Smooth muscle cell (in vitro differentiated cells): Measurements from ENCODE around the gene SZRD1. TPM values are rescaled to one million over a fixed set of nuclear protein-coding genes. Genes with fewer than 3 reads are reported as not detected.

Source experiments
- DNase-seq: peaks from one replicate; lab custom pipeline; 2025; ENCODE audit not compliant: unreplicated experiment; lab: John Stamatoyannopoulos, UW
- H2AFZ ChIP-seq: fragments of 200-600 bp; sonication (generic); 2 replicates; pipeline ENCODE4 v1.6.0; 2016; ENCODE audit warnings: antibody characterized with exemption, low read depth, mild to moderate bottlenecking
- H3F3A ChIP-seq: fragments of 200-600 bp; sonication (generic); 2 replicates; pipeline ENCODE4 v1.6.0; 2017; ENCODE audit warnings: antibody characterized with exemption, low read depth
- H3K27ac ChIP-seq: fragments of 200-600 bp; sonication (generic); 2 replicates; pipeline ENCODE4 v1.5.1; 2016; ENCODE audit warnings: low read depth, mild to moderate bottlenecking
- H3K27me3 ChIP-seq: fragments of 200-600 bp; sonication (generic); 2 replicates; pipeline ENCODE4 v1.6.1; 2016; ENCODE audit warnings: low read depth, mild to moderate bottlenecking
- H3K36me3 ChIP-seq: fragments of 200-600 bp; sonication (generic); 2 replicates; pipeline ENCODE4 v1.5.1; 2016; ENCODE audit warnings: low read depth
- H3K4me1 ChIP-seq: fragments of 200-600 bp; sonication (generic); 2 replicates; pipeline ENCODE4 v1.5.1; 2016; ENCODE audit warnings: low read depth
- H3K4me2 ChIP-seq: fragments of 200-600 bp; sonication (generic); 2 replicates; pipeline ENCODE4 v1.6.0; 2016; ENCODE audit warnings: mild to moderate bottlenecking
- H3K4me3 ChIP-seq: fragments of 200-600 bp; sonication (generic); 2 replicates; pipeline ENCODE4 v1.5.1; 2016; ENCODE audit warnings: mild to moderate bottlenecking
- H3K79me2 ChIP-seq: fragments of 200-600 bp; sonication (generic); 2 replicates; pipeline ENCODE4 v1.6.0; 2016; ENCODE audit warnings: low read depth, mild to moderate bottlenecking
- H3K9ac ChIP-seq: fragments of 200-600 bp; sonication (generic); 2 replicates; pipeline ENCODE4 v1.6.0; 2016; ENCODE audit warnings: low read depth
- H3K9me3 ChIP-seq: fragments of 200-600 bp; sonication (generic); replicated peaks from 2 replicates; pipeline ENCODE4 v1.5.1; 2016; ENCODE audit warnings: low read depth
- H4K20me1 ChIP-seq: fragments of 200-600 bp; sonication (generic); 2 replicates; pipeline ENCODE4 v1.6.0; 2016; ENCODE audit warnings: low read depth
- CTCF ChIP-seq: fragments of 200-600 bp; sonication (generic); IDR thresholded peaks from 2 replicates; pipeline ENCODE4 v1.5.1; 2017; ENCODE audit warnings: borderline replicate concordance, mild to moderate bottlenecking, antibody characterized with exemption; ENCODE audit not compliant: insufficient read depth, poor library complexity, severe bottlenecking
- WGBS: methylation state at CpG from one replicate; pipeline ENCODE4 v1.1.7; 2016; ENCODE audit warnings: low lambda C conversion rate; 5-methylcytosine and 5-hydroxymethylcytosine counted together
- polyA plus RNA-seq: library from polyadenylated mRNA; unstranded; fragments of >200 nt; fragmentation: Nextera tagmentation; extraction: Ambion mirVana; gene quantifications from 2 replicates; pipeline ENCODE4 v1.2.1, GENCODE V29; 2016
- total RNA-seq: library from RNA; depleted of rRNA; stranded (reverse); fragments of >200 nt; gene quantifications from 2 replicates; pipeline ENCODE4 v1.2.3, GENCODE V29; 2014

SZRD1 gene
- total RNA-seq, result 45.3 and 58.1 TPM in 2 replicates
- 52.8 and 56.4 TPM in 2 replicates for polyA plus RNA-seq

GRCh38 chr1:16366722-16367257 is at the start of gene SZRD1:
TSS of gene SZRD1 (plus strand) at chr1:16367242. CDS start at chr1:16367258, 16 bp downstream.
- TF ChIP-seq CTCF, result no peak

GRCh38 chr1:16318555-16318954 is 48.5 kb upstream of the SZRD1 start:
- TF ChIP-seq CTCF, result no peak
- Histone ChIP-seq H2AFZ (no peak overlapping the region), H3K9ac (no peak overlapping the region), H3K27ac (peak overlapping the region; percentile 38), H3K4me2 (peak overlapping the region; percentile 44), H3K79me2 (peaks cover 64% of the 10 kb centered on the region), H3K9me3 (no peaks in the 10 kb centered on the region), H3F3A (peaks cover 4% of the 10 kb centered on the region), H3K4me3 (no peak overlapping the region), H3K4me1 (no peaks in the 10 kb centered on the region), H4K20me1 (peaks cover 100% of the 10 kb centered on the region), H3K27me3 (no peaks in the 10 kb centered on the region), H3K36me3 (peaks cover 6% of the 10 kb centered on the region)
- WGBS, result 43% methylated on average over 3 of the region's 3 CpGs
- DNase-seq, result no peak

More at GRCh38 chr1:16366722-16367257, at the start of gene SZRD1:
- Histone ChIP-seq H2AFZ (peak within 1 kb of the TSS; percentile 93), H3K4me2 (peak within 1 kb of the TSS; percentile 92), H3K27me3 (no peaks in the 10 kb centered on the region), H3F3A (no peaks in the 10 kb centered on the region), H3K79me2 (peaks cover 40% of the 10 kb centered on the region), H3K27ac (peak within 1 kb of the TSS; percentile 98), H3K4me3 (peak within 1 kb of the TSS; percentile 90), H3K9me3 (no peaks in the 10 kb centered on the region), H3K9ac (peak within 1 kb of the TSS; percentile 95), H3K4me1 (peaks cover 10% of the 10 kb centered on the region), H3K36me3 (no peaks in the 10 kb centered on the region), H4K20me1 (peaks cover 41% of the 10 kb centered on the region)
- peak; percentile 92 for DNase-seq
- 3% methylated on average over 24 of the region's 24 CpGs for WGBS

- WGBS, result 88% methylated on average over 4 of the region's 4 CpGs
- H3K9me3 ChIP-seq, result no peaks in the 10 kb centered on the region
- H3K4me2 ChIP-seq, result no peak overlapping the region
- no peak for DNase-seq
- H3F3A ChIP-seq, result peaks cover 4% of the 10 kb centered on the region
- H3K79me2 ChIP-seq, result peaks cover 86% of the 10 kb centered on the region
- H2AFZ ChIP-seq, result no peak overlapping the region
- H3K4me1 ChIP-seq, result peaks cover 5% of the 10 kb centered on the region
- H3K27me3 ChIP-seq, result no peaks in the 10 kb centered on the region
- no peak overlapping the region for H3K9ac ChIP-seq
- H3K36me3 ChIP-seq, result no peaks in the 10 kb centered on the region
- no peak overlapping the region for H3K4me3 ChIP-seq
- TF ChIP-seq CTCF, result no peak
- no peak overlapping the region for H3K27ac ChIP-seq
- H4K20me1 ChIP-seq, result peaks cover 100% of the 10 kb centered on the region
Measured at GRCh38 chr1:16321176-16321867, 45.7 kb upstream of the SZRD1 start.
